HEK293T (cell line): ENCODE measurements around the gene LRRIQ1.

ENCODE experiments used
- CTCF ChIA-PET: fragments of 350-600 bp; formaldehyde crosslinking; extraction: SDS; loops from one replicate; lab custom pipeline; 2021; ENCODE audit warnings: antibody characterized with exemption, inconsistent platforms; lab: Yijun Ruan, JAX
- POLR2A ChIA-PET: fragments of 350-600 bp; formaldehyde crosslinking; extraction: SDS; loops from one replicate; lab custom pipeline; 2020; ENCODE audit warnings: antibody characterized with exemption, inconsistent platforms; lab: Yijun Ruan, JAX
- DNase-seq: peaks from one replicate; pipeline ENCODE4 v3.0.0; 2012; ENCODE audit warnings: mixed read lengths; ENCODE audit errors: extremely low spot score
- ARNT ChIP-seq: fragments of 450-650 bp; IDR thresholded peaks from 2 replicates; pipeline ENCODE4 v1.6.1; 2017; ENCODE audit warnings: mild to moderate bottlenecking
- BHLHE40 ChIP-seq: fragments of 450-650 bp; IDR thresholded peaks from 2 replicates; pipeline ENCODE4 v1.6.1; 2016; ENCODE audit warnings: mild to moderate bottlenecking, moderate library complexity, borderline replicate concordance
- CTBP1 ChIP-seq: fragments of 450-650 bp; IDR thresholded peaks from 2 replicates; pipeline ENCODE4 v1.6.1; 2016; ENCODE audit warnings: borderline replicate concordance
- ELF4 ChIP-seq: fragments of 450-650 bp; IDR thresholded peaks from 2 replicates; pipeline ENCODE4 v1.6.1; 2017; ENCODE audit warnings: antibody characterized with exemption
- FOXA1 ChIP-seq: fragments of 450-650 bp; IDR thresholded peaks from 2 replicates; pipeline ENCODE4 v1.6.1; 2016; ENCODE audit warnings: mild to moderate bottlenecking
- FOXK2 ChIP-seq: fragments of 450-650 bp; IDR thresholded peaks from 2 replicates; pipeline ENCODE4 v1.6.1; 2016; ENCODE audit warnings: mild to moderate bottlenecking
- FOXM1 ChIP-seq: fragments of 450-650 bp; IDR thresholded peaks from 2 replicates; pipeline ENCODE4 v1.6.1; 2017; ENCODE audit warnings: mild to moderate bottlenecking, borderline replicate concordance
- HDGF ChIP-seq: fragments of 450-650 bp; IDR thresholded peaks from 2 replicates; pipeline ENCODE4 v1.6.1; 2017; ENCODE audit warnings: antibody characterized with exemption, borderline replicate concordance
- L3MBTL2 ChIP-seq: fragments of 450-650 bp; conservative IDR thresholded peaks from 2 replicates; pipeline ENCODE4 v1.6.1; 2016; ENCODE audit warnings: mild to moderate bottlenecking
- LEF1 ChIP-seq: fragments of 450-650 bp; IDR thresholded peaks from 2 replicates; pipeline ENCODE4 v1.6.1; 2017; ENCODE audit warnings: mild to moderate bottlenecking, borderline replicate concordance
- NFRKB ChIP-seq: fragments of 450-650 bp; IDR thresholded peaks from 2 replicates; pipeline ENCODE4 v1.6.1; 2016; ENCODE audit warnings: mild to moderate bottlenecking, moderate library complexity
- PKNOX1 ChIP-seq: fragments of 450-650 bp; IDR thresholded peaks from 2 replicates; pipeline ENCODE4 v1.6.1; 2016
- SP1 ChIP-seq: fragments of 450-650 bp; IDR thresholded peaks from 2 replicates; pipeline ENCODE4 v1.6.1; 2017
- SUZ12 ChIP-seq: fragments of 450-650 bp; IDR thresholded peaks from 2 replicates; pipeline ENCODE4 v1.6.1; 2016; ENCODE audit warnings: mild to moderate bottlenecking
- TARDBP ChIP-seq: fragments of 450-650 bp; IDR thresholded peaks from 2 replicates; pipeline ENCODE4 v1.6.1; 2016
- ZNF384 ChIP-seq: fragments of 450-650 bp; IDR thresholded peaks from 2 replicates; pipeline ENCODE4 v1.6.1; 2016

LRRIQ1 gene

DNA sequence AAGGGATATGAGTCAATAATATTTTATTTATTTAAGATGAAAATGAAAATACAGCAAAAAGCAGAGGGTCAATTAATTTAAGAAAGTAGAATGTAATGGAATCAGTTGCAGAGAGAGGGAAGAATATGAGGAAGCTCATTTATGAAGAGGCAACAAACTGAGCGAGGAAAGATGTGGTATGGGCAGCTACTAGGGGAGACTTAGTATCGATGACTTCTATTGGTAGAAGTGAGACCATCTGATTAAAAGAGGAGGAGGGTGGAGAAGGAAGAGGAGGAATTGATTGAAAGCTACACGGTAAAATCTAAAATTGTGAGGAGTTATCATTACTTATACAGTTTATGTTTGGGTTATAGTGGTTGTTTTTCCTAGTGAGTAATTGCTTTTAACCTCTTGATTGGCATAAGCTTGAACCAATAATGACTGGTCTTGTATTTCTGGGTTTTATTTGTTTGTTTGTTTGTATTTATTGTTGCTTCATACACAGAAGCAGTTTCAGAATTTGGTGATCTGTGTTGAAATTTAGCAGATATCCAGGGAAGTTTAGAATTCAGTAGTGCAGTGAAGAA lies 121.0 kb downstream of the LRRIQ1 start:
- no peak for DNase-seq
- ChIA-PET POLR2A (no interaction called here), CTCF (interaction anchor here (1.1 to 1.2 kb wide), 2 partner anchors 268 to 291 kb away, joined by 3 to 4 read pairs; no protein-coding TSS in a partner anchor)
- TF ChIP-seq PKNOX1 (peak; percentile 82), SP1 (no peak), TARDBP (no peak)

- CTCF ChIA-PET: no interaction called here
Measured at GRCh38 chr12:85163752-85164321, 127.7 kb downstream of the LRRIQ1 start.

GRCh38 chr12:85179680-85180270 lies 143.6 kb downstream of the LRRIQ1 start:
- no peak for DNase-seq
- TF ChIP-seq ZNF384 (no peak), FOXK2 (no peak), ARNT (no peak), SUZ12 (no peak), TARDBP (no peak), FOXM1 (no peak), SP1 (no peak), CTBP1 (no peak), ELF4 (no peak), PKNOX1 (no peak), FOXA1 (no peak), BHLHE40 (no peak)
- POLR2A ChIA-PET: no interaction called here
- CTCF ChIA-PET: no interaction called here

More at GRCh38 chr12:85163752-85164321, 127.7 kb downstream of the LRRIQ1 start:
- TF ChIP-seq SP1 (no peak), ZNF384 (no peak), FOXM1 (no peak), ARNT (no peak), L3MBTL2 (no peak), HDGF (no peak), NFRKB (no peak), PKNOX1 (no peak), FOXA1 (no peak), SUZ12 (no peak), LEF1 (no peak), ELF4 (no peak), TARDBP (no peak), FOXK2 (no peak)
- POLR2A ChIA-PET: no interaction called here
- DNase-seq: no peak

DNA sequence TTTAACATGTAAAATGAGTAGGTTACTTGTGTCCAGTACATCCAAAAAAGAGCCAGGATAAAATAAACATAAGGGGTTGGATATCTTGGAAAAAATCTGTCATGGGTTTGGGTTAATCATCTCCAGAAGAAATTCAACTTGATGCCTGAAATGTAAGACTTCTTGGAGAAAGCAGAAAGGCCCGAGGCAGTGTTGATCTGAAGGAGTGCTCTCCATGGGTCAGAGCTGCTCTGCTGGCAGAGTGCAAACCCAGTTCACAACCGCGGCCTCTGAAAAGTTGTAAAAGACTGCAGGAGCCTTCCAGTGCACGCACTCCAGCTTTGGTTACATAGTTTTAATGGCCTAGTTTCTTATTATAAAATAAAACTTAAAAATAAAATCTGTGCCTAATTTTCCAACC lies 146.5 kb downstream of the LRRIQ1 start:
- POLR2A ChIA-PET: no interaction called here
- TF ChIP-seq ARNT: peak; percentile 73; the same call in 1 of the 2 replicates
- TF ChIP-seq BHLHE40: no peak
- CTCF ChIA-PET: no interaction called here
- peak; percentile 37 for DNase-seq

DNA sequence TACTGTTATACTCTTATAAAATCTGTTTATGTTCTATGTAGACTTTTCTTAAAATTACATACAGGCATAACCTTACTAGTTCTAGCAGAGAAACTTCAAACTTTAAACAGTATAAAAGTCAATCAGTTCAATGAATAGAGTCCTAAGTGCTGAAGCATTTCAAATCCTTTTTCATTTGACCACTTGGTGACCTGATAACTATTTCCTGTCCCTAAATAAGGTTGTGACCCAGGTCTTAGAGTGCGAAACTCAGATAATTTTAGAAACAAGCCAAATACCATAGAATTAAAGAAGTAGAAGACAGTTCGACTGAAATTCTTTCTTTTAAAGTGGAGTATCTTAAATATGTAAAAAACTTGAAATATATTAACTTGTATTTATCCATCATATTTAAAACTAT lies 147.7 kb downstream of the LRRIQ1 start:
- POLR2A ChIA-PET: no interaction called here
- no peak for DNase-seq
- CTCF ChIA-PET: no interaction called here
- TF ChIP-seq BHLHE40 (no peak), ZNF384 (no peak), ELF4 (no peak)

- ChIA-PET POLR2A (no interaction called here), CTCF (no interaction called here)
- TF ChIP-seq LEF1: no peak
- TF ChIP-seq HDGF: no peak
- TF ChIP-seq ZNF384: no peak
- no peak for TF ChIP-seq SUZ12
- TF ChIP-seq L3MBTL2: no peak
- TF ChIP-seq FOXA1: no peak
- no peak for TF ChIP-seq TARDBP
- TF ChIP-seq NFRKB: no peak
- TF ChIP-seq FOXM1: no peak
- TF ChIP-seq CTBP1: no peak
- TF ChIP-seq ARNT: no peak
- TF ChIP-seq FOXK2: no peak
- no peak for DNase-seq
Measured at GRCh38 chr12:85186236-85186635, 150.1 kb downstream of the LRRIQ1 start.

- ChIA-PET CTCF (no interaction called here), POLR2A (no interaction called here)
Measured at GRCh38 chr12:85188619-85189018, 152.5 kb downstream of the LRRIQ1 start.

More at GRCh38 chr12:85188619-85189018, 152.5 kb downstream of the LRRIQ1 start:
- no peak for DNase-seq
- TF ChIP-seq FOXA1 (no peak), NFRKB (no peak), FOXK2 (no peak), SP1 (no peak), ZNF384 (no peak), L3MBTL2 (no peak), FOXM1 (no peak), ELF4 (no peak), SUZ12 (no peak), PKNOX1 (no peak), ARNT (no peak), TARDBP (no peak)
